ENCODE data around the gene GUF1. TPM values are rescaled to one million over a fixed set of nuclear protein-coding genes. Genes with fewer than 3 reads are reported as not detected.

GUF1 gene
- total and polyA plus RNA-seq, 2 of the 13 experiments (the other 11 are each of a cell fraction or from before 2014, with no cell fraction given), result 10.3 to 24.6 TPM

DNA sequence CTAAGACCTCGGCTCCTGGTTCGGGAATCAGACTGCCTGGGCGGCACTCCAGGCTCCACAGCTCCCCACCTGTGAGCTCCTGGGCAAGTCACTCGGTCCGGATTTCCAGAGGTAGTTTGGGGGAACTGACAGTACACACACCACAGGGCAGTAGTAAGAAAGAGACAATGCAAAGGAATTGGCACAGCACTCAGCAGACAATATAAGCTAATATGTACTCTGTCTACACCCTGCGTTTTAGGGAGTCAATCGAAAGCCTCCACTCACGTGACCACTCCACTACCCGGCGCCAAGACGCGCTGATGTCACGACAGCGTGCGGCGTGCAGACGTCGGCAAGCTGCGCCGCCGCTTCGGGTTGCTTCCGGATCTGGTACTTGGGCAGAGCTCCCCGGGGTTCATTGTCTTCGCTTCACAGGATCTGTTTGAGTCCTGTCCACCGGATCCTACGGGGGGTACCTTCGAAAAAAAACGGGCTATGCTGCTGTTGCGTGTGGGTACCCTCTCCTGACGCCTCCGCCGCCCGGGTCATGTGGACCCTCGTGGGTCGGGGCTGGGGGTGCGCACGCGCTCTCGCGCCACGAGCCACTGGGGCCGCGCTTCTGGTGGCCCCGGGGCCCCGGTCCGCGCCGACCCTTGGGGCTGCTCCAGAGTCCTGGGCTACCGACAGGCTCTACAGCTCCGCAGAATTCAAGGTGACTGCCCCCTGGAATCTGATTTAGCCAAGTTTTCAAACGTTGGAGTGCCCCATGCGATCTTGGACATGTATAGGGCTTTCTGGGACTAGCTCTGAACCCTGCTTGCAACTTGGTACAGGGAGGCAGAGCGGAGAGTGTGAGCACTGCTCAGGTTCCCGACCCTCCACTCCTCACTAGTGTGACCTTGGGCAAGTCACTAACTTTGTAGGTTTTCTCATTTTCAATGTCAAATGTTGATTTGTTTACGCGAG lies at the start of gene GUF1 (continued):
- TF ChIP-seq ZFX (CRISPR knock-in tag; IDR thresholded peaks at IDR 0.05; ENCODE audit: low read depth) (peak; percentile 82), MYC (CRISPR knock-in tag; IDR thresholded peaks at IDR 0.05; ENCODE audit: borderline replicate concordance) (peak; percentile 87), RARA (CRISPR knock-in tag; IDR thresholded peaks at IDR 0.05) (no peak), MED13 (CRISPR knock-in tag; IDR thresholded peaks at IDR 0.05) (no peak), IRX3 (CRISPR knock-in tag; IDR thresholded peaks at IDR 0.05; ENCODE audit: borderline replicate concordance, low read depth) (no peak), ZNF678 (CRISPR knock-in tag; IDR thresholded peaks at IDR 0.05) (peak; percentile 40; the same call in 1 of the 2 replicates), HIVEP1 (CRISPR knock-in tag; IDR thresholded peaks at IDR 0.05) (no peak; the same call in 1 of the 2 replicates), BCL6 (CRISPR knock-in tag; IDR thresholded peaks at IDR 0.05) (peak; percentile 23; the same call in 1 of the 2 replicates), ZNF768 (CRISPR knock-in tag; IDR thresholded peaks at IDR 0.05) (peak; percentile 13; the same call in 1 of the 2 replicates), HES4 (CRISPR knock-in tag; IDR thresholded peaks at IDR 0.05; ENCODE audit: borderline replicate concordance) (0 out of 2 replicates have a peak, but pooled peaks have one; percentile 52), NRL (CRISPR knock-in tag; IDR thresholded peaks at IDR 0.05; ENCODE audit: borderline replicate concordance) (peak; percentile 93), YEATS4 (CRISPR knock-in tag; IDR thresholded peaks at IDR 0.05; ENCODE audit: borderline replicate concordance) (peak; percentile 85), FOXO1 (CRISPR knock-in tag; IDR thresholded peaks at IDR 0.05) (no peak), HNRNPLL (IDR thresholded peaks at IDR 0.05; ENCODE audit: low read depth, low read length, poor library complexity, severe bottlenecking) (peak; percentile 61), CEBPG (CRISPR knock-in tag; IDR thresholded peaks at IDR 0.05) (no peak)
- TF ChIP-seq, protein P1, sequence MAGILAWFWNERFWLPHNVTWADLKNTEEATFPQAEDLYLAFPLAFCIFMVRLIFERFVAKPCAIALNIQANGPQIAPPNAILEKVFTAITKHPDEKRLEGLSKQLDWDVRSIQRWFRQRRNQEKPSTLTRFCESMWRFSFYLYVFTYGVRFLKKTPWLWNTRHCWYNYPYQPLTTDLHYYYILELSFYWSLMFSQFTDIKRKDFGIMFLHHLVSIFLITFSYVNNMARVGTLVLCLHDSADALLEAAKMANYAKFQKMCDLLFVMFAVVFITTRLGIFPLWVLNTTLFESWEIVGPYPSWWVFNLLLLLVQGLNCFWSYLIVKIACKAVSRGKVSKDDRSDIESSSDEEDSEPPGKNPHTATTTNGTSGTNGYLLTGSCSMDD (CRISPR knock-in tag; IDR thresholded peaks at IDR 0.05), result no peak
- TF ChIP-seq, protein P2, sequence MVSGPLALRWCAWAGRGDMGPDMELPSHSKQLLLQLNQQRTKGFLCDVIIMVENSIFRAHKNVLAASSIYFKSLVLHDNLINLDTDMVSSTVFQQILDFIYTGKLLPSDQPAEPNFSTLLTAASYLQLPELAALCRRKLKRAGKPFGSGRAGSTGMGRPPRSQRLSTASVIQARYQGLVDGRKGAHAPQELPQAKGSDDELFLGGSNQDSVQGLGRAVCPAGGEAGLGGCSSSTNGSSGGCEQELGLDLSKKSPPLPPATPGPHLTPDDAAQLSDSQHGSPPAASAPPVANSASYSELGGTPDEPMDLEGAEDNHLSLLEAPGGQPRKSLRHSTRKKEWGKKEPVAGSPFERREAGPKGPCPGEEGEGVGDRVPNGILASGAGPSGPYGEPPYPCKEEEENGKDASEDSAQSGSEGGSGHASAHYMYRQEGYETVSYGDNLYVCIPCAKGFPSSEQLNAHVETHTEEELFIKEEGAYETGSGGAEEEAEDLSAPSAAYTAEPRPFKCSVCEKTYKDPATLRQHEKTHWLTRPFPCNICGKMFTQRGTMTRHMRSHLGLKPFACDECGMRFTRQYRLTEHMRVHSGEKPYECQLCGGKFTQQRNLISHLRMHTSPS (CRISPR knock-in tag; IDR thresholded peaks at IDR 0.05; ENCODE audit: low read depth), result no peak
- TF ChIP-seq, protein P3, sequence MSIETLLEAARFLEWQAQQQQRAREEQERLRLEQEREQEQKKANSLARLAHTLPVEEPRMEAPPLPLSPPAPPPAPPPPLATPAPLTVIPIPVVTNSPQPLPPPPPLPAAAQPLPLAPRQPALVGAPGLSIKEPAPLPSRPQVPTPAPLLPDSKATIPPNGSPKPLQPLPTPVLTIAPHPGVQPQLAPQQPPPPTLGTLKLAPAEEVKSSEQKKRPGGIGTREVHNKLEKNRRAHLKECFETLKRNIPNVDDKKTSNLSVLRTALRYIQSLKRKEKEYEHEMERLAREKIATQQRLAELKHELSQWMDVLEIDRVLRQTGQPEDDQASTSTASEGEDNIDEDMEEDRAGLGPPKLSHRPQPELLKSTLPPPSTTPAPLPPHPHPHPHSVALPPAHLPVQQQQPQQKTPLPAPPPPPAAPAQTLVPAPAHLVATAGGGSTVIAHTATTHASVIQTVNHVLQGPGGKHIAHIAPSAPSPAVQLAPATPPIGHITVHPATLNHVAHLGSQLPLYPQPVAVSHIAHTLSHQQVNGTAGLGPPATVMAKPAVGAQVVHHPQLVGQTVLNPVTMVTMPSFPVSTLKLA (IDR thresholded peaks at IDR 0.05), result peak; percentile 52; the same call in 1 of the 2 replicates
- TF ChIP-seq, protein P4, sequence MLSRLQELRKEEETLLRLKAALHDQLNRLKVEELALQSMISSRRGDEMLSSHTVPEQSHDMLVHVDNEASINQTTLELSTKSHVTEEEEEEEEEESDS (CRISPR knock-in tag; IDR thresholded peaks at IDR 0.05; ENCODE audit: borderline replicate concordance), result no peak
- TF ChIP-seq, protein P5, sequence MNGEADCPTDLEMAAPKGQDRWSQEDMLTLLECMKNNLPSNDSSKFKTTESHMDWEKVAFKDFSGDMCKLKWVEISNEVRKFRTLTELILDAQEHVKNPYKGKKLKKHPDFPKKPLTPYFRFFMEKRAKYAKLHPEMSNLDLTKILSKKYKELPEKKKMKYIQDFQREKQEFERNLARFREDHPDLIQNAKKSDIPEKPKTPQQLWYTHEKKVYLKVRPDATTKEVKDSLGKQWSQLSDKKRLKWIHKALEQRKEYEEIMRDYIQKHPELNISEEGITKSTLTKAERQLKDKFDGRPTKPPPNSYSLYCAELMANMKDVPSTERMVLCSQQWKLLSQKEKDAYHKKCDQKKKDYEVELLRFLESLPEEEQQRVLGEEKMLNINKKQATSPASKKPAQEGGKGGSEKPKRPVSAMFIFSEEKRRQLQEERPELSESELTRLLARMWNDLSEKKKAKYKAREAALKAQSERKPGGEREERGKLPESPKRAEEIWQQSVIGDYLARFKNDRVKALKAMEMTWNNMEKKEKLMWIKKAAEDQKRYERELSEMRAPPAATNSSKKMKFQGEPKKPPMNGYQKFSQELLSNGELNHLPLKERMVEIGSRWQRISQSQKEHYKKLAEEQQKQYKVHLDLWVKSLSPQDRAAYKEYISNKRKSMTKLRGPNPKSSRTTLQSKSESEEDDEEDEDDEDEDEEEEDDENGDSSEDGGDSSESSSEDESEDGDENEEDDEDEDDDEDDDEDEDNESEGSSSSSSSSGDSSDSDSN (CRISPR knock-in tag; IDR thresholded peaks at IDR 0.05), result peak; percentile 55
- TF ChIP-seq, protein P6, sequence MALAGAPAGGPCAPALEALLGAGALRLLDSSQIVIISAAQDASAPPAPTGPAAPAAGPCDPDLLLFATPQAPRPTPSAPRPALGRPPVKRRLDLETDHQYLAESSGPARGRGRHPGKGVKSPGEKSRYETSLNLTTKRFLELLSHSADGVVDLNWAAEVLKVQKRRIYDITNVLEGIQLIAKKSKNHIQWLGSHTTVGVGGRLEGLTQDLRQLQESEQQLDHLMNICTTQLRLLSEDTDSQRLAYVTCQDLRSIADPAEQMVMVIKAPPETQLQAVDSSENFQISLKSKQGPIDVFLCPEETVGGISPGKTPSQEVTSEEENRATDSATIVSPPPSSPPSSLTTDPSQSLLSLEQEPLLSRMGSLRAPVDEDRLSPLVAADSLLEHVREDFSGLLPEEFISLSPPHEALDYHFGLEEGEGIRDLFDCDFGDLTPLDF (CRISPR knock-in tag; IDR thresholded peaks at IDR 0.05), result peak; percentile 52; the same call in 1 of the 2 replicates

All from HepG2 (cell line).